22Rv1 (cell line): ENCODE measurements around the gene FLG.

Experiments
- ZFX ChIP-seq: fragments of 450-650 bp; IDR thresholded peaks from 2 replicates; pipeline ENCODE4 v1.6.1; 2017; ENCODE audit warnings: antibody characterized with exemption, borderline replicate concordance
- TF ChIP-seq, protein P1 (sequence below): fragments of 450-650 bp; IDR thresholded peaks from 2 replicates; pipeline ENCODE4 v1.5.1; 2017; ENCODE audit warnings: mild to moderate bottlenecking

DNA sequence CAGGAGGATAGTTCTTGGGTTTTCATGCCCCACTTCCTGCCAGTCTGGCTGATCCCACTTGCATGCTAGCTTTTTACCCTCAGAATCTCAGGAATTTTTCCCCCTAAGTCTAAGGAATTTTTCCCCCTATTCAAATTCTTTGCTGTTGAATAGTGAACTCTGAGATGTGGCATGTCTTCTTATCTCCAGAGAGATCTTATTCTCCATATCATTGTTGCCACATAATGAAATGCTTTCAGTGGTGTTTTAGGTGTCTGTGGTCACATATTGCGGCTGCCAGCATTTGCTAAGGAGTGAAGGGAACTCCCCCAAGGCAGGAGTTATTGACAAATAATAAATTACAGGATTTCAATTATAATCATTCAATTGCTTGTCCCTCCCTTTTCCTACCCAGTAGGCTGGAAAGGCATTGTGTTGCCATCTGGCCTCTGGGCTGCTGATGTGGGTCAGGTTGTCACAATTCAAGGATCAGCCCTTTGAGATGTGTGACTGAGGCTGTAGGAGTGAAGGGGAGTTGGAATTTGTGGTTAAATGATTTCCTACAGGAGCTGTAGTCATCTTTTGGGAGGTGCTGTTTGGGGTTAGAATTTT lies 3.9 kb upstream of the FLG start:
- TF ChIP-seq, protein P1, sequence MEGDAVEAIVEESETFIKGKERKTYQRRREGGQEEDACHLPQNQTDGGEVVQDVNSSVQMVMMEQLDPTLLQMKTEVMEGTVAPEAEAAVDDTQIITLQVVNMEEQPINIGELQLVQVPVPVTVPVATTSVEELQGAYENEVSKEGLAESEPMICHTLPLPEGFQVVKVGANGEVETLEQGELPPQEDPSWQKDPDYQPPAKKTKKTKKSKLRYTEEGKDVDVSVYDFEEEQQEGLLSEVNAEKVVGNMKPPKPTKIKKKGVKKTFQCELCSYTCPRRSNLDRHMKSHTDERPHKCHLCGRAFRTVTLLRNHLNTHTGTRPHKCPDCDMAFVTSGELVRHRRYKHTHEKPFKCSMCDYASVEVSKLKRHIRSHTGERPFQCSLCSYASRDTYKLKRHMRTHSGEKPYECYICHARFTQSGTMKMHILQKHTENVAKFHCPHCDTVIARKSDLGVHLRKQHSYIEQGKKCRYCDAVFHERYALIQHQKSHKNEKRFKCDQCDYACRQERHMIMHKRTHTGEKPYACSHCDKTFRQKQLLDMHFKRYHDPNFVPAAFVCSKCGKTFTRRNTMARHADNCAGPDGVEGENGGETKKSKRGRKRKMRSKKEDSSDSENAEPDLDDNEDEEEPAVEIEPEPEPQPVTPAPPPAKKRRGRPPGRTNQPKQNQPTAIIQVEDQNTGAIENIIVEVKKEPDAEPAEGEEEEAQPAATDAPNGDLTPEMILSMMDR = no peak
- no peak for TF ChIP-seq ZFX
